Stimulated activated CD4-positive, alpha-beta T cell treated with anti-CD3 and anti-CD28 coated beads, Interleukin-4, amount 100 ng/mL, for 4 hours (primary cell): ENCODE results near the gene PI4K2A.
"Not testable (repeated sequence)": the region's sequence is repeated elsewhere in the genome, so short reads cannot be mapped to it uniquely, and the experiment has no call there.

ENCODE experiments used
- DNase-seq, 2 experiments: peaks; one replicate each; pipeline ENCODE4 v3.0.0-alpha.2; 2020

The PI4K2A gene

DNA sequence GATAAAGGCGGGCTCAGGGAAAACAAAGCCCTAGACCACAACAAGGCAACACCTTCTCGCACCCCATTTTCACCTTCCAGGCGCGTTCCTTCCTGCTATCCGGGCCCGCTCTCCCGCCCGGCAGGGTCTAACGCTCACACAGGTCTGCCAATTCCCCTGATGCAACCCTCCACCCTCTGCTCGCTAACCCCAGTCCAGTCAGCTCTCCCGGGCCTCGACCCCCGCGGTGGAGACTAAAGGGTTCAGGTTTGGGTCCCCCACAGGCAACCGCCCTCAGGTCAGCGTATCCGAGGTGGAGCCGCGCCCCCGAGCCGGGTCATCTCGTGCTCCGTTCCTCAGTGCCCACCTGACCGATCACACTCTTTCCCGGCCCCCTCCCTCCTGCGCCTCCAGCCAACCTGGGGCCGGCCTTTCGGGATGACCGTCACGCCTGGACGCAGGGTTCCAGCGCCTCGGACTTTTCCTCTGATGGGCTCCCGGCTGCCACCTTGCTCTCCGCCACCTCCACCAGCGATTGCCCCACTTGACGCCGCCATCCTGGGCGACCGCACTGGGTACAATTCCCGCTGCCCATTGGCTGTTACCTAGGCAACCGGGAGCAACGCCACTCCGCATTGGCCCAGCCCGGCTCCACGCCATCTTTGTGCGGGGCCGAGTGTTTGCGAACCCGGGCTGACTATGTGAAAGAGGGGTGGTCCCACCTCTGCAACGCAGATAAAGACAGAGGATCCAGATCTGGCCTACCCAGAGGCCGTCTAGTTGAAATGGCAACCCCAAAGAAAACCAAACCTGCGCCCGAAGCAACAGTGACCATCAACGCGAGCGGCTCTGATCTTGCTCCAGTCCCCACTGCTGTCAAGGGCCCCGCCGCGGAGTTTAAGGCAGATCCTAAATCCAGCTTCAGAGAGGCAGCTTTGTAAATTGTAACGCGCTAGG is 7.3 kb upstream of the PI4K2A start, which contains the start of gene MORN4:
TSS of gene MORN4 (minus strand) at position 552 of the 936 bp plus-strand sequence. CDS start 13,847 bp downstream, outside the sequence.
- DNase-seq = peak; percentile 84 to 86

DNA sequence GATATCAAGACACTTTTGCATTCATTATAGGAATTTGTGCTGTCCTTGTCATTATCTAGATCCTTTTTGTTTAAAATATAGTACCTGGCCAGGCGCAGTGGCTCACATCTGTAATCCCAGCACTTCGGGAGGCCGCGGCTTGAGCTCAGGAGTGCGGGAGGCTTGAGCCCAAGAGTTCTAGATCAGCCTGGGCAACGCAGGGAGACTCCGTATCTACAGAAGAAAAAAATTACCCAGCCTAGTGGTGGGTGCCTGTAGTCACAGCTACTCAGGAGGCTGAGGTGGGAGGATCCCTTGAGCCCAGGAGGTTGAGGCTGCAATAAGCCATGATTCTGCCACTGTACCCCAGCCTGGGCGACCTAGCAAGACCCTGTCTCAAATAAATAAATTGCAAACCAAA is 6.5 kb upstream of the PI4K2A start:
- peak in 1 of 2 experiments; percentile 3 for DNase-seq

DNA sequence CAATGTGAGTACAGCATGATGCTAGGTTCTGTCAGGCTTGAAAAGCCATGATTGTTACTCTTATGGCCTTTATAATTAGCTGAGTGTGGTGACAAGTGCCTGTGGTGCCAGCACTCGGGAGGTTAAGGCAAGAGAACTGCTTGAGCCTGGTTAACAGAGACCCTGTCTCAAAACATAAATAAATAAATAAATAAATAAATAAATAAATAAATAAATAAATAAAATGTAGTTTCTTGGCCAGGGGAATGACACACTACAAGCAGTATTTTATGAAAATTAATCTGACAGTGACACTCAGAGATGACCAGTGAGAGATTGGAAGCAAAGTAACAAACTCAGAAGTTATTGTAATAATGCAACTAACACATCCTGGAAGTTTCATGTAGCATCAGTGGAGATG is 4.9 kb upstream of the PI4K2A start:
- no peak for DNase-seq

DNA sequence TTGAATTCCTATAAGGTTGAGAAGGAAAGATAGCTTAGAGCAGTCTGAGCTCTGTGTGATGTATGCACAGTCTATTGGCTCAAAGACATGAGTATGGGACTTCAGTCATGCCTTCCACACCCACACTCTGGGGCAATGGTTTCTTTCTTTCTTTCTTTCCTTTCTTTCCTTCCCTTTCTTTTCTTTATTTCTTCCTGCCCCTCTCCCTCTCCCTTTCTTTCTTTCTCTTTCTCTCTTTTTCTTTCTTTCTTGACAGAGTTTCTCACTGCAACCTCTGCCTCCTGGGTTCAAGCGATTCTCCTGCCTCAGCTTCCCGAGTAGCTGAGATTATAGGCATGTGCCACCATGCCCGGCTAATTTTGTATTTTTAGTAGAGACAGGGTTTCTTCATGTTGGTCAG is 1.4 kb upstream of the PI4K2A start:
- not testable (repeated sequence) for DNase-seq

DNA sequence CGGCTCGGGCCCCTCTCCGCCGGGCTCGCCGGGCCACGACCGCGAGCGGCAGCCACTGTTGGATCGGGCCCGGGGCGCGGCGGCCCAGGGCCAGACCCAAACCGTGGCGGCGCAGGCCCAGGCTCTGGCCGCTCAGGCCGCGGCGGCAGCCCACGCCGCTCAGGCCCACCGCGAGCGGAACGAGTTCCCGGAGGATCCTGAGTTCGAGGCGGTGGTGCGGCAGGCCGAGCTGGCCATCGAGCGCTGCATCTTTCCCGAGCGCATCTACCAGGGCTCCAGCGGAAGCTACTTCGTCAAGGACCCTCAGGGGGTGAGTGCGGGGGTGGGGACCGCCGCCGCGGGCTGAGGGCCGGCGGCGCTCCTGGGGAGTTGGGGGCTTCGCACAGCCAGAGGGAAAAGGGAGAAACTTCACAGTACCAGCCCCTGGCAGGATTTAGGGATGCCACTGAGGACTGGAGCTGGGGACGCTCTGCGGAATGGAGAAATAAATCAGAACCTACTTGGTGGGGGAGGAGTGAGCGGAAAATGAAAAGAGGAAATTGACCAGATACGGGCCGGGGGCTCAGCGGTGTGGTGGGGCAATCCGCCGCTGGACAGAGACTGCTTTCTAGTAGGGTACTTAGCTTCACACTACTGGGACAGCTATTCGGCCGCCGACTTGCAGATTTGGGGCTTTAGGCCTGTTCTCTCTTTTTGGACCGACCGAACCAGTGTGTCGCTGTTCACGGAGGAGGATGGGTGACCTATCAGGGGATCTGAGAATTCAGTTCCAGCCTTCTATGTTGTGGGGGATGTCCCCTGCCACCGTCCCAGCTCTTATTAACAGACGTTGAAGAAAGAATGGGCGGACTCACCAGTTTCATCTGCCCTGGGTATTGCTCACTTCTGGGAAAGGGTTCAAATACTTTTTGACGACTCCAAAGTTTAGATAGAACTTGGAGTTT is 669 bp downstream of the PI4K2A start:
- DNase-seq = peak in 1 of 2 experiments; percentile 3

DNA sequence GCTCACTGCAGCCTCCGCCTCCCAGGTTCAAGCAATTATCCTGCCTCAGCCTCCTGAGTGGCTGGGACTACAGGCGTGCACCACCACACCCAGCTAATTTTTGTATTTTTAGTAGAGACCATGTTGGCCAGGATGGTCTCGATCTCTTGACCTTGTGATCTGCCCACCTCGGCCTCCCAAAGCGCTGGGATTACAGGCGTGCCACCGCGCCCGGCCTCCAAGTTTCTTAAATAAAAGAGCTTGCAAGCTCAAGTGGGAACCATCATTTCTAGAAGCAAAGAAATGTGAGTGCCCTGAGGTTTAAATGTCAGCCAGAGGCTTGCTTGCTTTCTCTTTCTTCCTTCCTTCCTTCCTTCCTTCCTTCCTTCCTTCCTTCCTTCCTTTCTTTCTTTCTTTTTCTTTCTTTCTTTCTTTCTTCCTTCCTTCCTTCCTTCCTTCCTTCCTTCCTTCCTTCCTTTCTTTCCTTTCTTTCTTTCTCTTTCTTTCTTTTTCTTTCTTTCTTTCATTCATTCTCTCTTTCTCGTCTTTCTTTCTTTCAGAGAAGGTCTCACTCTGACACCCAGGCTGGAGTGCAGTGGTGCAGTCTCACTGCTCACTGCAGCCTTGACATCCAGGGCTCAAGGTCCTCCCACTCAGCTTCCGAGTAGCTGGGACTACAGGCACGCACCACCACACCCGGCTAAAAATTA is 2.1 kb downstream of the PI4K2A start:
- DNase-seq = not testable (repeated sequence)

GRCh38 chr10:97643441-97643985 is 3.0 kb downstream of the PI4K2A start:
- DNase-seq = no peak

- no peak for DNase-seq
Measured at GRCh38 chr10:97644936-97645335, 4.5 kb downstream of the PI4K2A start.

DNA sequence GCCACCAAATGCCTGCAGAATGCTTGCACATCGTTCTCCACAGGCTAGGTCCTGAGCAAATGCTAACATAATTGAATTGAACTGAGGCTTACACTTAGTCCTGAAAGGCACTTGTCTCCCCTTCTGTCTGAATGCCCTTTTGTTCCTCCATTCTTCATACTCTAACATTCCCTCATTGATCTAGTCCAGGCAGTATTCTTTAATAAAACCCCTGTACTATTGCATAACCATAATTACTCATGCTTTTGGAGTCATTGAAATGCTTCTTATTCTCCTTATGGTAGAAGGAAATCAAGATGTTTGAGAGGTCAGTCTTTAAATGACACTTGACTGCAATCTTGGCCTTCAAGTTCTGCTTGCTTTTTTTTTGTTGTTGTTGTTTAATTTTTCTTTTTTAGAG is 7.1 kb downstream of the PI4K2A start:
- DNase-seq = no peak

GRCh38 chr10:97648562-97649404 is 8.3 kb downstream of the PI4K2A start:
- peak in 1 of 2 experiments; percentile 48 for DNase-seq

- not testable (repeated sequence) for DNase-seq
Measured at GRCh38 chr10:97649405-97649750, 8.9 kb downstream of the PI4K2A start.

DNA sequence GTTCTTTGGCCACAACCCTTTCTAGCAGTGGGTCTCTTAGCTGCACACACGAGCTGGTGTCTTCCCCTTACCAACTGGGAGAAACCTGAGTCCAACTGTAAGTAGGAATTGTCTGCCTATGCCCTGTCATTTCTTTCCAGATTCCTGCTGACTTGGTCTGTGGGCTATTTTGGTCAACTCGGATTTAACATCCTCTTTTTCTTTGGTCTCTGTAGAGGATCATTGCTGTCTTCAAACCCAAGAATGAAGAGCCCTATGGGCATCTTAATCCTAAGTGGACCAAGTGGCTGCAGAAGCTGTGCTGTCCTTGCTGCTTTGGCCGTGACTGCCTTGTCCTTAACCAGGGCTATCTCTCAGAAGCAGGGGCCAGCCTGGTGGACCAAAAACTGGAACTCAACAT is 10.3 kb downstream of the PI4K2A start:
- DNase-seq = no peak

GRCh38 chr10:97651773-97652172 is 11.3 kb downstream of the PI4K2A start:
- DNase-seq = no peak

GRCh38 chr10:97656777-97657176 is 16.3 kb downstream of the PI4K2A start:
- no peak for DNase-seq

GRCh38 chr10:97659589-97659988 is 19.1 kb downstream of the PI4K2A start:
- no peak for DNase-seq

DNA sequence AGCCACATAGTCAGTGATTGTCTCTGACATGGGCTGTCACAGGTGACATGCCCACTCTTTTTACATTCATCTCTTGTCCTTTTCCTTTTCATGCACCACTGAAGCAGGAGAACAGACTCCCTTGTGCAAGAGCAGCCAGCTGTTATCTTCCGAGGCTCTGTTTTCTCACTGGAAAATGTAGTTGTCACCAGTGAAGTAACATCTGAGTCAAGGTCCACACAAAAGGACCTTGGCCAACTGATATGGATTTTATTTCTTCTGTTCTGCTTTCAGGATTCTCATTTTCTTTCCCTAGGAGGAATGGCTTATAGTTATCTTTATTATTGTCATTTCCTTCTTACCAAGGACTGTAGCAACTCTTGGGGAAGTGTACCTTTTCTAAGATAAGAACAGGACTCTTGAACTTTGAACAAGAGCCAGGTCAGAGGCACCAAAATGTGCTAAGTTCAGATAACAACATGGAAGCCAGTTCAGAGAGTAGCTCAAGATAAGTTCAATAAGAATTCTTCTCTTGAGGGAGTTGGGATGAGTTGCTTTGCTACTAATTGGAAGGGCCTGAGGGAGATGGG is 23.9 kb downstream of the PI4K2A start:
- no peak for DNase-seq

- DNase-seq = no peak
Measured at GRCh38 chr10:97666992-97667391, 26.5 kb downstream of the PI4K2A start.

DNA sequence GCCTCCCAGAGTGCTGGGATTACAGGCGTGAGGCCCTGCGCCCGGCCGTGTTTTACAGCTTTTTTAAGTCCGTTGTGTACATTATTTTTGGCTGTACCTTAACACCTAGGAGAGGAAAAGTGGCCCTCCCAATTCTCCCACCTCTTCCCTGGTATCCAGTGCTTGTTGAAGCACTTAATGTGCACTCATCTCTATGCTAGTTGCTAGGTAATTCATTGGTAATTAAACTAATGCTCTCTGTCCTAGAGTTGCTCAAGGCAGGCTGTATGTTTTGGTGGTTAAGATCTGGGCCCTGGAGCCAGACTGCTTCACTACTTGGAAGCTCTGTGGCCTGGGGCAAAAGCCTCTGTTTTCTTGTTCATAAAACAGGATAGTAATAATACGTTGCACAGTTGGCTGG is 27.0 kb downstream of the PI4K2A start:
- DNase-seq = no peak

GRCh38 chr10:97669571-97669970 is 29.1 kb downstream of the PI4K2A start:
- no peak for DNase-seq

DNA sequence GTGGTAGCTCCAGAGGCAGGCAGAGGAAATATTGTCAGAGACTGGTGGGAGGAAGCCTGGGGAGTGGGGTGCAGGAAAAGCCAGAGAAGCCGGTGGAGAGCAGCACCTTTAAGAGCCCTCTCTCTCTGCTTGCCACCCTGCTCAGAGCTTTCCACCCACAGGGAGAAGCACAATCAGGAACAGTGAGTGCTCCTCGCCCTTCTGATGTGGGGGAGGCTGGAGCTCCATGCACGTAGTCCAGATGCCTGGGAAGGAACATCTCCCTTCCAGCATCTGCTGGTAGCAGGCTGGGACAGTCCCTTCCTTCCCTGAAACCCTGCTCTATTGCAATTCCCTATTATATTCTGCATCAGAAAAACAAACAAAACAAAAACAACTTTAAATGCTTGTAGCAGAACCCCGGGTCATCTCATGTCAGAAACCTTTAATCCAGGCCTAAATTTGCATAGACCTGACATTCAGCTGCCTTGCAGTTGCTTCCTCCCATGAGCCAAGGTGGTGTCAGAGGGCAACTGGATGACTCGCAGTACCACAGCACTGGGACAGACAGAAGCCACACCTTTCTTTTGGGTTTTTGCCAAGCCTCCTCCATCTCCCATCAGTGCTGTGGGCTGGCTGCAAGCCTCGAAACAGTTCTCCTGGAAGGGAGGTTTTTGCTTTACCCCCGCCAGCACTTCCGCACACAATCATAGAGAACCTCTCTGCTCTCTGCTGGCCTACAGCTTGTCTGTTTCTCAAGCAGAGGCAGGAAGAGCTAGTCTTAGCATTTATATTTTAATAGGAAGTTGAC is 33.5 kb downstream of the PI4K2A start:
- no peak for DNase-seq
